Activated naive CD8-positive, alpha-beta T cell treated with anti-CD3 and anti-CD28 coated beads, Interleukin-2, amount 10 ng/mL, durations not matched to agents 7 days and 5 days (primary cell): Measurements from ENCODE around the gene LTA4H. TPM values are rescaled to one million over a fixed set of nuclear protein-coding genes. Genes with fewer than 3 reads are reported as not detected.

ENCODE experiments used
- total RNA-seq, 2 experiments: library from RNA; stranded (reverse); gene quantifications; one replicate each; pipeline ENCODE4 v1.2.3, GENCODE V29; 2021

LTA4H gene
- total RNA-seq, 2 experiments from 2014 or later = 49.2 to 50.7 TPM

Other genes with a start within 250 kb of the LTA4H start
- gene NTN4, start 244.8 kb downstream of the LTA4H start, total RNA-seq = under 1 TPM; 0.08 to 0.17 TPM
- 10 to 100 TPM; 30.7 to 34.1 TPM for gene SNRPF, start 176.6 kb downstream of the LTA4H start, total RNA-seq
- gene CCDC38, start 93.0 kb downstream of the LTA4H start, total RNA-seq = under 1 TPM in 1 of 2 experiments, not detected in 1; 0.19 TPM
- 1 to 10 TPM; 1.3 to 2.0 TPM for gene AMDHD1, start 92.3 kb downstream of the LTA4H start, total RNA-seq
- under 1 TPM; 0.14 to 0.23 TPM for gene HAL, start 39.2 kb downstream of the LTA4H start, total RNA-seq
- gene ELK3, start 158.8 kb upstream of the LTA4H start, total RNA-seq = 10 to 100 TPM; 19.1 to 19.4 TPM